ENCODE data around the gene RNASEL.
A peak's percentile ranks its signal among the peaks of the same experiment; 100 is the strongest.

The RNASEL gene

DNA sequence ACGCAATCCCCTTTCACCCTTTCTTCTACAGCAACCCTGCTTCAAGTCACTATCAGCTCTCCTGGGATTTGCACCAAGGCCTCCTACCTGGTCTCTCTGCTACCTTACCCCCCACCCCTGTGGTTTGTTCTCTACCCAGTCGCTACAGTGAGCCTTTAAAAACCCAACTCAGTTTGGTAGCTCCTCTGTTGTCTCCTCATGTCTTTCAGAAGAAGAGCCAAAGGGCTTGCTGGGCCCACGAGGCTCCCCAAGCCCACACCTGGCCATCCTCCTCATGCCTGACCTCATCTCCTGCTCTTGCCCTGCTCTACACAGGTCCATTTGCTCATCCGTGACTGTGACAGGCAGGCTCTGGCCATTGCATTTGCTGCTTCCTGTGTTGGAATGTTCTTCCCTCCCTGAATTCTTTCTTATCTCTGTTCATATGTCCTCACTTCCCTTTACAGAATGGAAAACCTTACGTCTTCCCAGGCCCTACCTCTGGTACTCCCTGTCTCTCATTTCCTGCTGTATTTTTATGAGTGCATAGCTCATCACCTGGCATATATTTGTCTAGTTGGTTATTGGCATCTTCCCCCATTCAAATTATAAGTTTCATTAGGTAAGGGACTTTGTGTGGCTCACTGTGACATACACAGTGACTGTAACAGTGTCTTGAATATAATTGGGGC lies 11.8 kb upstream of the RNASEL start:
- TF ChIP-seq ZNF274 (IDR thresholded peaks at IDR 0.05; ENCODE audit: low read depth, low read length), result no peak
- H3K4me3 ChIP-seq (ENCODE audit: low read length), result no peak overlapping the region

DNA sequence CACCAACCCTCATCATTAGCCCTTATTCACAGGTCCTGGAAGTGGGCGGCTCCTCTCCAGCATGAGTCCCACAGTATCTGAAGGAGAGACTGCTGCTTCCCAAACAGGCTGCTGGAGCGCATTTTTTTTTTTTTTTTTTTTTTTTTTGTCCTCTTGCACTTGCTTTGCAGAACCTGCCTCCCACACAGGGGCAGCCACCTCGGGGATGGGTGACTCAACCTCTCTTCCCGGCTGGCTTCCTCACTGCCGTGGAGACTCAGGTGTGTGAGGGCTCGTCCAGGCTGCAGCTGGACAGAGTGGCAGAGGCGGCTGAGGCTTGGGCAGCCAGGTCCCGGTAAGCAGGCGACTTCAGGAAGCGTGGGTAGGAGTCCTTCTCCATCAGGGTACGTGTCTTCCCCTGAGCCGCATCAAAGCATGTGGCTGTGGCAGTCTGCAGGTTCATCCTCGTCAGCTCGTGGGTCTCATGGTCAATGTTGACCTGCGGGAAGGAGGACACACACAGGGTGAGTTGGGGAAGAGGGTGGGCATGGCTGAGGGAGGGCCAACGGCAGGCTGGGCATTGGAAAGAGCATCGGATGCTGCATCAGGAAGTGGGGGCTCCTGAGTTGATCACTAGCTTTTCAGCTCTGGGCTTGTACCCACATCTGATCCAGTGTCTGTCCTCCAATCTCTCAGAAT lies 11.1 kb upstream of the RNASEL start:
- TF ChIP-seq ZNF274 (IDR thresholded peaks at IDR 0.05; ENCODE audit: low read depth, low read length), result no peak
- H3K4me3 ChIP-seq (ENCODE audit: low read length), result no peak overlapping the region

DNA sequence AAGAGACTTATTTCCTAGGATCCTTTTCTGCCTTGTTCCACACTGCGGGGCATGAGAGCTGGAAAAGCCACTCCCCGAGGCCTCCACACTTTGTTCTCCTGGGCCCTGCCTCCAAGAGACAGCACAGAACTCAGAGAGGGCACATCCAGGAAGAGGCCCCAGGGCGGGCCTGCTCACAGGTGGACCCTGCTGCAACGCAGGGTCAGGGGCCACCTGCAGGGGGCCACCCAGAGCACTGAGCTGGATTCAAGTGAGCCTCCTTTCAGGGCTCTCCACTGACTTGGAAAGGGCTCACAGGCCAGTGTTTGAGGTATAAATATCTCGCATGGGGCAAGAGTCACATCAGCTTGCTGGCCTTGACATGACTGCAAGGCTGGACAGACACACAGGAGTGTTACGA lies 10.3 kb upstream of the RNASEL start:
- no peak for TF ChIP-seq ZNF274 (IDR thresholded peaks at IDR 0.05; ENCODE audit: low read depth, low read length)
- H3K4me3 ChIP-seq (ENCODE audit: low read length), result no peak overlapping the region

DNA sequence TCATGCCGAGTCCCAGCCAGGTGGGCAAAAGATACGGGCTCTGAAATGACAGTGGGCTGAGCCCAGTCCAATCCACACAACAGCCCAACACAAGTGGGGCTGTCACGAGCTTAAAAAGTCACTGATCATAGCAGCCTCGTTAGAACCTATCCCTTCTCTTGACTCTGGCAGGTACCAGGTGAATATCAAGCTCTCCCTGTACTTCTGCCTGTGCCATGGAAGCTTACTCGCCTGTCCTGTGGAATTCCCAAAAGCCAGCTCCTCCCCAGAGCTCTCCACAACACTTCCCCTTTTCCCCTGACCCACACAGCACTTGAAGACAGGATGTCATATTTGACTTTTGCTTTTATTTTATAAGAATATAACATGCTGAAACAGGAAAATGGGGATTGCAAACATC lies 9.2 kb upstream of the RNASEL start:
- no peak for TF ChIP-seq ZNF274 (IDR thresholded peaks at IDR 0.05; ENCODE audit: low read depth, low read length)

DNA sequence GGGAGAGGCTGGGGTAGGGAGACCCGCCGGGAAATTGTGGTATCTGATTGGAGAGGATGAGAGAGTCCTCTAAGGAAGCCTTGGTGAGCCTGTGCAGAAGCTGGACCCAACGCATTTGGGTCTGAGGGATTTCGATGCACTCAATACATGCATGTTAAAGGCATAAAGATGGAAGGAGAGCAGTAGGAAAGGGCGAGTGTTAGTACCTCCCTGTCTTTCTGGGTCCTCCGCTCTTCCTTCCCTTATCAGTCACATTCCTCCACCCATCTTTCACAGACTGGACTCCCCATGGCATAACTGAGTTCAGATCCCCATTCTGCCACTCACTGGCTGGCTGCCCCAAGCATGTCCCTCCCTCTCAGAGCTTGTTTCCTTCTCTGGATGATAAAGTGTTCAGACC lies 7.9 kb upstream of the RNASEL start:
- no peak for TF ChIP-seq ZNF274 (IDR thresholded peaks at IDR 0.05; ENCODE audit: low read depth, low read length)
- no peak overlapping the region for H3K4me3 ChIP-seq (ENCODE audit: low read length)

More for the DNA sequence above, 9.2 kb upstream of the RNASEL start:
- H3K4me3 ChIP-seq (ENCODE audit: low read length), result no peak overlapping the region

DNA sequence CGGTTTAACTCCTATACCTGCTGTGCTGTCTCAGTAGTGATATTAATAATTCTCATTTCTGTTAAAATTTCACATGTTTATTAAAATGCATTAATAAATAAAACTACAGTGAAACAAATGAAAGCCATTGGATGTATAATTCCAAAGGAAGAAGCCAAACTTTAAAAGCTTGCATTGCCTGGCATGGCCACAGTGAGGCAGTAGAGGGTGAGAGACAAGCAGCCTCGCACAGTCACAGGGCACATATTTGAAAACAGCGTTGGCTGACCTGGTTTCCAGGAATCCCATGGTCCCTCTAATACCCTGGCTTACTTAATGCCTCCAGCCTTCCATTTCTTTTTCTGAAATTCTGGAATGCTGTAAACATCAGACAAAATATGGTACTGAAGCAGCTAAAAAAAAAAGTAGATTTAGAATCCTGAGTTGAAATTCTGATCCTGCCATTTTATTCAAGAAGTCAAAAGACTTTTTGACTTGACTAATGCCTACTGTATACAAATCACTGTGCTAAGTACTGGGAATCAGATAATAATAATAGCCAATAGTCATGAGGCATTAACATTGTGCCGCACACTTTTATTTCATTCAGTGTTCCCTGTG lies 6.7 kb upstream of the RNASEL start:
- H3K4me3 ChIP-seq (ENCODE audit: low read length), result no peak overlapping the region
- no peak for TF ChIP-seq ZNF274 (IDR thresholded peaks at IDR 0.05; ENCODE audit: low read depth, low read length)

DNA sequence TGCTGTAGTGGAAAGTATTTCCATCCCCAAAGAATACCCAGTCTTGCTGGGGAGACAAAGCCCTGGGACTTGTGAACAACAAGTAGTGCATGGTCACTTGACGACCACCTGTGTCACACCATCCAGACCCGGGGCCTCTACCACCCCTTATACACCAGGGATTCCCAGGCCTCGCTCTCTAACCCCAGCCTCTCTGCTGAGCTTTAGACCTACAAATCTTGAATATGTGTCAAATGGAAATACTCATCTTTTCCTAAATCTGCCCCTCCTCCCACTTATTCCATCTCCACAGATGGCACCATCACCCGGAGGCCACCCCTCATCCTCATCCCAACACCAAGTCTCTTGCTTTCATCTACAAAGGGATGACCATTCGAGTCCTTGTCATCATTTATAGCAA lies 875 bp upstream of the RNASEL start:
- no peak overlapping the region for H3K4me3 ChIP-seq (ENCODE audit: low read length)
- no peak for TF ChIP-seq ZNF274 (IDR thresholded peaks at IDR 0.05; ENCODE audit: low read depth, low read length)

DNA sequence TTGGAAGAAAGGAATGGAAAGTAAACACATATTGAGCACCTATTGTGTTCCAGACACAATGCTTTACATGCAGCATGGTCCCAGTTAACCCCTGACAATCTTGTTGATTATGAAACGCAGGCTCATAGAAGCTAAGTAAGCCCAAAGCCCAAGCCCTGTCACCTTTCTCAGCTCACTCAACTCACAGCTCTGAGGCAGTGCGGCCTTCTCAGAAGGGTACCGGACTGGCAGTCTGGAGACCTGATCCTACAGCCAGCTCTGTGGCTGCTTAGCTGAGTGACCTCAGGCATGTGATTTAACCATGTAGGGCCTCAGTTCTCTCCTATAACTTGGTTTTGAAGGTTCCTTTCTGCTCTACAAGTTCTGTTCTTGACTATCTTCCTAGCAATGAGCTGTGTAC lies 464 bp upstream of the RNASEL start:
- no peak for TF ChIP-seq ZNF274 (IDR thresholded peaks at IDR 0.05; ENCODE audit: low read depth, low read length)
- no peak overlapping the region; the same call in 1 of the 2 replicates for H3K4me3 ChIP-seq (ENCODE audit: low read length)

DNA sequence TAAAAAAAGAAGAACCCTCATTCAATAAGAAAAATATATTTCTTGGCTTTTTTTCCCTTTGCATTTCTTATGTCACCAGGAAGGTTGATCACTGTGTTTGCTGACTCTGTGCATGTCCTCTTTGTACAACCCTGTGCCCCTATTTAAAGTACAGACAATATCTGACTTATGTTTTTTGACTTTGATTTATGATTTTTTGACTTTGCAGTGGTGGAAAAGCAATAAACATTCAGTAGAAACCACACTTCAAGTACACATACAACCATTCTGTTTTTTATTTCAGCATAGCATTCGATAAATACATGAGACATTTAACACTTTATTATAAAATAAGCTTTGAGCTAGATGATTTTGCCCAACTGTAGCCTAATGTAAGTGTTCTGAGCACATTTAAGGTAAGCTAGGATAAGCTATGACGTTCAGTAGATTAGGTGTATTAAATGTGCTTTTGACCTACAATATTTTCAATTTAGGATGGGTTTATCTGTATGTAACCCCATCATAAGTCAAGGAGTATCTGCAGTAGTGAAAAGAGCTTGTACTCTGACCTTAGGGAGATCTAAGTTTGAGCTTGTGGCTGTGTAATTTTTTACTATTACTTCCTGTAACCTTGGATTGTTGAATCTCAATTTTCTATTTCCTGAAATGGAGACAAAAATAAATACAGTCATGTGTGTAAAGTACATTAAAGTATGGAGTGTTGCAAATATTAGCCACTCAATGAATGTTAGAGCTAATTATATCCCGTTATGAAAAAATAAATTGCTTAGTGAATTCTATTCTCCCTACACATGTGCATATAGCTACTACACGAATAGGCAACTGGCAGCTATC lies 1.2 kb downstream of the RNASEL start:
- no peak for TF ChIP-seq ZNF274 (IDR thresholded peaks at IDR 0.05; ENCODE audit: low read depth, low read length)
- peak overlapping the region; percentile 74 for H3K4me3 ChIP-seq (ENCODE audit: low read length)

DNA sequence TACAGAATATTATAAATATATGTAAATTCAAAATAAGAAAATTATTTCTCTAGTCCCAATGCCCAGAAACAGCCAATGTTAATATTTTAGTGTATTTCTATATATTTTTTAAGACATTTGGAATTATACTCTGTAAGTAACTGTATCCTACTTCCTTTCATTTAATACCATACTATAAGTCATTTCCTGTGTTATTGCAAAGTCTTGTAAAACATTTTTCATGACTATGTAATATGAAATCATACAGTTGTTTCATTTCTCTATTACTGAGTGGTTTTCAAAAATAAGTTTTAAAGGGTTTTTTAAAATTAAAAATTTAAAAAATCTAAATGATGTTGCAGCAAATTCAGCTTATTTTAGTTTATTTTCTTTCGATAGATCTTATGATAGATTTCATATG lies 2.0 kb downstream of the RNASEL start:
- no peak overlapping the region for H3K4me3 ChIP-seq (ENCODE audit: low read length)
- TF ChIP-seq ZNF274 (IDR thresholded peaks at IDR 0.05; ENCODE audit: low read depth, low read length), result no peak

DNA sequence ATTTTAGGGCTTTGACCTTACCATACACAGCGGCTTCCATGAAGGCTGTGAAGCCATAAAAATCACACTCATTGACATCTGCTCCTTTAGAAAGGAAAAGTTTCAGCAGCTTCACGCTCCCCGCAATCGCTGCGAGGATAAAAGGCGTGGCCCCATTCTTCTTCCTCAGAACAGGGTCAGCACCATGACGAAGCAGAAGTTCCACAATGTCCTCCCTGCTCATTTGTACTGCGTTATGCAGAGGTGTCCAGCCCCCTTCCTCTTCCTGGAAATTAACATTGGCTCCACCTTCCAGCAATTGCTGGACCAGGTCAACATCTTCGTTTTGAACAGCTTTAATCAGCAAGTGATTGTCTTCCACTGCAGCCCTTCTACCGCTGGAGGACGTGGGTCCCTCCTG lies 2.7 kb downstream of the RNASEL start:
- no peak for TF ChIP-seq ZNF274 (IDR thresholded peaks at IDR 0.05; ENCODE audit: low read depth, low read length)
- H3K4me3 ChIP-seq (ENCODE audit: low read length), result no peak overlapping the region

DNA sequence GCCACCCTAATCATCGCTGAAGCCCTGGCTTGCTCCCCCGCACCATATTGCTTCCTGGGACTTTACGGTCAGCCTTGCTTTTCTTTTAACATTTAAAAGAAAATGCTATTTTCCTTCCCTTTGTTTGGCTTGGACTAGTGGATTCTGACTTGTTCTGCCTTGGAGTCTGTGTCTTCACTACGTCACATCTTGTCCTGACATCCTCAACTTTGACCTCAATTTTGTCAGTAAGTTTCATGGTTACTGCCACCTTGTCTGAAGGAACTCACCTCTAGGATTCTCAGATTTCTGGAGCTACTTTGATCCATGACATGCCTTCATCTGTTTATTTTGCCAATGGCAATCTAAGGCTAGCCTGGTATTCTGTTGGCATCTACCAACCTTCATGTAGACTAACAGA lies 4.3 kb downstream of the RNASEL start:
- no peak overlapping the region for H3K4me3 ChIP-seq (ENCODE audit: low read length)

DNA sequence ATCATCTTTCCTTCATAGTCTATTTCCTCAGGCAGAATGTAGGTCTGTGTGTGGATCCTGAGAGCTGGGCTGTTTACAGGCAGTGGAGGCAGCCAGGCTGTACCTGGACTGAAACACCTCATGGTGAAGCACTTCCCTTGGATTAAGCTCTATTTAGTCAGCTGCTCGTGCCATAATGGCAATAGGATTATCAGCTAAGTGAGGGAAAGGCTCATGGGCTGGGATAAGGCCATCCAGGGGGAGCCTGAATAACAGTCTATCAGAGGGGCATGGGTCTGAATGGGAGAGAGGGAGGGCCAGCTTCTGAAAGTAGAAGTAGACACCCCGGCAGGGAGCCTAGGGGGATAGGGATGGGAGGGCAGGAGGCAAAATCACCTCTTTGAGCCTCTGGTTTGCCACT lies 8.3 kb downstream of the RNASEL start:
- no peak for TF ChIP-seq ZNF274 (IDR thresholded peaks at IDR 0.05; ENCODE audit: low read depth, low read length)
- H3K4me3 ChIP-seq (ENCODE audit: low read length), result no peak overlapping the region

More for the DNA sequence above, 4.3 kb downstream of the RNASEL start:
- no peak for TF ChIP-seq ZNF274 (IDR thresholded peaks at IDR 0.05; ENCODE audit: low read depth, low read length)

DNA sequence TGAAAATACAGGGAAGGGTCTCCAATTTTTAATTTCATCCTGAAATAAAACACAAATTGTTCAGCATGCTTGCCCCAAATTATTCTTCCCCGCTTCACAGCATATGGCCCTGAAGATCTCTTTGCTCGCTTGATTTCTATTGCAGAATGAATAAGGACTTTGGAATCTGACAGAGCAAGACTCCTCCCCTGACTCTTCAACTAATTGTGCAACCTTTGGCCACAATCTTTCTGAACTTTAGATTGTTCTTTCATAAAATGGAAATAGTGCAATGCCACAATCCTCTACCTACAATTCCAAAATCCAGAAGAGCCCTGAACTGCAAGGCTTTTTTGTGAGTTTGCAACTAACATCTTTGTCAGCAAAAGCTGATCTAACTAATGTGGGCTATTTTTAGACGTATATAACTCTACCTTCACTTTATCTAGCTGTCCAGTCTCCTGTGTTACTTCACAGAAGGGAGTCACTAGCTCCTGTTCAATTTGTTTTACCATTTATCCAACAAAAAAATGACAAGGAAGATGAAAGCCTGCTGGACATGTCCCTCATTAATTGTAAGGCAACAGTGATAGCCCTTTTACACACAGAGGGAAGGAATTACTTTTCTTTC lies 13.4 kb downstream of the RNASEL start:
- TF ChIP-seq ZNF274 (IDR thresholded peaks at IDR 0.05; ENCODE audit: low read depth, low read length), result no peak
- no peak overlapping the region for H3K4me3 ChIP-seq (ENCODE audit: low read length)
